H9 (cell line): ENCODE results near the gene DIP2C. TPM values are rescaled to one million over a fixed set of nuclear protein-coding genes. Genes with fewer than 3 reads are reported as not detected.

Experiments used
- DNase-seq: peaks from one replicate; pipeline ENCODE4 v3.0.0-alpha.2; 2017
- H2AFZ ChIP-seq: one replicate; pipeline ENCODE4 v1.6.1; 2013; ENCODE audit warnings: mild to moderate bottlenecking, low read length, control low read depth, moderate library complexity
- H2AK5ac ChIP-seq: 2 replicates; pipeline ENCODE4 v1.6.1; 2013; ENCODE audit warnings: low read length, control low read depth, mixed read lengths; ENCODE audit not compliant: insufficient read length
- H2BK120ac ChIP-seq: one replicate; pipeline ENCODE4 v1.6.1; 2013; ENCODE audit warnings: low read depth, mild to moderate bottlenecking, low read length, control low read depth, inconsistent platforms; ENCODE audit not compliant: poor library complexity, severe bottlenecking
- H2BK12ac ChIP-seq: 2 replicates; pipeline ENCODE4 v1.6.1; 2013; ENCODE audit warnings: low read length, control low read depth, mixed read lengths, low read depth; ENCODE audit not compliant: insufficient read length
- H2BK15ac ChIP-seq: 2 replicates; pipeline ENCODE4 v1.6.1; 2013; ENCODE audit warnings: low read depth, low read length, control low read depth
- H2BK20ac ChIP-seq: one replicate; pipeline ENCODE4 v1.6.1; 2013; ENCODE audit warnings: low read depth, mild to moderate bottlenecking, low read length, control low read depth, inconsistent platforms; ENCODE audit not compliant: poor library complexity, severe bottlenecking
- H2BK5ac ChIP-seq: 2 replicates; pipeline ENCODE4 v1.6.1; 2013; ENCODE audit warnings: low read length, control low read depth, mixed read lengths; ENCODE audit not compliant: insufficient read length
- H3K14ac ChIP-seq: 2 replicates; pipeline ENCODE4 v1.6.1; 2013; ENCODE audit warnings: low read length, control low read depth; ENCODE audit not compliant: insufficient read depth
- H3K18ac ChIP-seq: 2 replicates; pipeline ENCODE4 v1.6.1; 2013; ENCODE audit warnings: low read depth, mild to moderate bottlenecking, mixed read lengths, low read length, control low read depth; ENCODE audit not compliant: insufficient read length
- H3K23ac ChIP-seq: 2 replicates; pipeline ENCODE4 v1.6.1; 2013; ENCODE audit warnings: low read length, control low read depth, mixed read lengths, low read depth; ENCODE audit not compliant: insufficient read length
- H3K23me2 ChIP-seq: 2 replicates; pipeline ENCODE4 v1.6.1; 2013; ENCODE audit warnings: low read depth, mild to moderate bottlenecking, mixed read lengths, low read length, control low read depth; ENCODE audit not compliant: insufficient read length, poor library complexity, severe bottlenecking
- H3K27ac ChIP-seq: 2 replicates; pipeline ENCODE4 v1.5.1; 2013; ENCODE audit warnings: low read length, control low read depth, mixed read lengths, low read depth; ENCODE audit not compliant: insufficient read length
- H3K27me3 ChIP-seq: 2 replicates; pipeline ENCODE4 v1.6.1; 2013; ENCODE audit warnings: low read length, control low read depth, inconsistent platforms; ENCODE audit not compliant: insufficient read depth
- H3K4ac ChIP-seq: 2 replicates; pipeline ENCODE4 v1.6.1; 2013; ENCODE audit warnings: low read depth, mild to moderate bottlenecking, control low read depth, inconsistent platforms, low read length, moderate library complexity
- H3K4me1 ChIP-seq: 2 replicates; pipeline ENCODE4 v1.6.1; 2013; ENCODE audit warnings: low read length, control low read depth, inconsistent platforms; ENCODE audit not compliant: insufficient read depth
- H3K4me2 ChIP-seq: 2 replicates; pipeline ENCODE4 v1.6.1; 2013; ENCODE audit warnings: low read length, control low read depth, mixed read lengths; ENCODE audit not compliant: insufficient read length, insufficient read depth
- H3K56ac ChIP-seq: 2 replicates; pipeline ENCODE4 v1.6.1; 2013; ENCODE audit warnings: low read depth, mild to moderate bottlenecking, mixed read lengths, low read length, control low read depth; ENCODE audit not compliant: insufficient read length
- H3K79me1 ChIP-seq: 2 replicates; pipeline ENCODE4 v1.6.1; 2013; ENCODE audit warnings: low read depth, mild to moderate bottlenecking, moderate library complexity, low read length, control low read depth, inconsistent platforms; ENCODE audit not compliant: insufficient read depth, poor library complexity, severe bottlenecking
- H3K79me2 ChIP-seq: 2 replicates; pipeline ENCODE4 v1.6.1; 2013; ENCODE audit warnings: low read length, control low read depth, inconsistent platforms; ENCODE audit not compliant: insufficient read depth
- H3K9ac ChIP-seq: 2 replicates; pipeline ENCODE4 v1.6.1; 2013; ENCODE audit warnings: low read length, control low read depth, mixed read lengths; ENCODE audit not compliant: insufficient read length; ENCODE audit errors: extremely low read depth
- H3K9me3 ChIP-seq: one replicate; pipeline ENCODE4 v1.6.1; 2013; ENCODE audit warnings: low read depth, low read length, inconsistent platforms; ENCODE audit not compliant: control insufficient read depth
- H3T11ph ChIP-seq: one replicate; pipeline ENCODE4 v1.6.1; 2013; ENCODE audit warnings: mild to moderate bottlenecking, low read length, control low read depth, inconsistent platforms
- H4K20me1 ChIP-seq: one replicate; pipeline ENCODE4 v1.6.1; 2013; ENCODE audit not compliant: control insufficient read depth, insufficient read length, insufficient read depth
- H4K5ac ChIP-seq: 2 replicates; pipeline ENCODE4 v1.6.1; 2013; ENCODE audit warnings: low read depth, mild to moderate bottlenecking, mixed read lengths, low read length, control low read depth; ENCODE audit not compliant: insufficient read length
- H4K8ac ChIP-seq: replicated peaks from 2 replicates; pipeline ENCODE4 v1.6.1; 2013; ENCODE audit warnings: low read length, control low read depth, mixed read lengths, low read depth; ENCODE audit not compliant: insufficient read length
- H4K91ac ChIP-seq: 2 replicates; pipeline ENCODE4 v1.6.1; 2013; ENCODE audit warnings: low read depth, mild to moderate bottlenecking, moderate library complexity, mixed read lengths, low read length, control low read depth; ENCODE audit not compliant: insufficient read length
- H3K27ac Mint-ChIP-seq, 3 experiments: 2 replicates in 2 of 3; 3 replicates in 1 of 3; pipeline ENCODE4 v1.8.0; 2020 to 2021; ENCODE audit warnings: mixed read lengths in 3 of 3, mild to moderate bottlenecking in 1 of 3, moderate library complexity in 1 of 3
- H3K27me3 Mint-ChIP-seq: 2 replicates; pipeline ENCODE4 v1.8.0; 2021; ENCODE audit warnings: low read depth, mild to moderate bottlenecking, moderate library complexity, mixed read lengths
- H3K36me3 Mint-ChIP-seq, 3 experiments: 2 replicates in 2 of 3; 3 replicates in 1 of 3; pipeline ENCODE4 v1.8.0; 2020 to 2021; ENCODE audit warnings: low read depth in 3 of 3, mixed read lengths in 3 of 3; ENCODE audit not compliant: insufficient read depth in 1 of 3
- H3K4me1 Mint-ChIP-seq, 2 experiments: 2 replicates each; pipeline ENCODE4 v1.8.0; 2020; ENCODE audit warnings: mixed read lengths in 2 of 2
- H3K4me3 Mint-ChIP-seq, 2 experiments: 2 replicates in 1 of 2; 3 replicates in 1 of 2; pipeline ENCODE4 v1.8.0; 2020 to 2021; ENCODE audit warnings: mild to moderate bottlenecking in 2 of 2, mixed read lengths in 2 of 2, moderate library complexity in 1 of 2
- H3K9me3 Mint-ChIP-seq, 2 experiments: 2 replicates in 1 of 2; 3 replicates in 1 of 2; pipeline ENCODE4 v1.8.0; 2020; ENCODE audit warnings: mild to moderate bottlenecking in 2 of 2, mixed read lengths in 2 of 2, moderate library complexity in 1 of 2
- CTCF ChIP-seq: fragments of 200-600 bp; sonication (generic); conservative IDR thresholded peaks from 3 replicates; pipeline ENCODE4 v1.8.0; 2021; ENCODE audit warnings: antibody characterized with exemption, mild to moderate bottlenecking
- WGBS: extraction: QIAGEN DNeasy Blood & Tissue Kit; methylation state at CpG from one replicate; pipeline ENCODE4 v1.1.7; 2013; ENCODE audit warnings: missing lambda C conversion rate, low lambda C conversion rate, mixed read lengths; ENCODE audit not compliant: insufficient read length; ENCODE audit errors: extremely low coverage; 5-methylcytosine and 5-hydroxymethylcytosine counted together
- total RNA-seq: library from RNA; stranded (reverse); gene quantifications from 2 replicates; pipeline ENCODE4 v1.2.1, GENCODE V29; 2021

The DIP2C gene
- total RNA-seq, 1 experiment from 2014 or later, result 7.9 TPM

GRCh38 chr10:725302-725701 is 35.8 kb upstream of the DIP2C start:
- no peak for TF ChIP-seq CTCF

More at GRCh38 chr10:725302-725701, 35.8 kb upstream of the DIP2C start:
- Histone ChIP-seq H2BK20ac (no peak overlapping the region), H3K23ac (no peak overlapping the region), H3K27ac (no peak overlapping the region), H3K9me3 (no peaks in the 10 kb centered on the region), H3K79me1 (no peaks in the 10 kb centered on the region), H3K27me3 (no peaks in the 10 kb centered on the region), H3K4me2 (no peak overlapping the region), H4K91ac (no peak overlapping the region), H3K4me1 (no peaks in the 10 kb centered on the region), H4K20me1 (no peaks in the 10 kb centered on the region), H2AK5ac (no peak overlapping the region), H3T11ph (no peak overlapping the region), H2BK15ac (no peak overlapping the region), H3K79me2 (no peaks in the 10 kb centered on the region), H3K14ac (no peak overlapping the region; the same call in 1 of the 2 replicates), H3K18ac (no peak overlapping the region), H2BK12ac (no peak overlapping the region), H2BK120ac (no peak overlapping the region), H3K56ac (no peak overlapping the region), H4K8ac (no peak overlapping the region), H3K23me2 (no peaks in the 10 kb centered on the region), H2AFZ (no peak overlapping the region), H4K5ac (no peak overlapping the region), H2BK5ac (no peak overlapping the region), H3K4ac (no peak overlapping the region), H3K9ac (no peak overlapping the region)
- WGBS, result no CpG with 5 or more reads among the region's 12 CpGs
- Mint-ChIP-seq H3K4me1 (no peaks in the 10 kb centered on the region), H3K9me3 (peaks cover 6 to 11% of the 10 kb centered on the region in 2 experiments; a peak in 3 of 5 replicates), H3K27ac (no peak overlapping the region), H3K4me3 (no peak overlapping the region), H3K27me3 (peaks cover 12% of the 10 kb centered on the region; the same call in 1 of the 2 replicates), H3K36me3 (0 out of 7 replicates have a peak, but pooled peaks cover 0 to 4% (median 0%) of the 10 kb centered on the region in 3 experiments)
- DNase-seq, result no peak
